SK-N-SH (cell line): Measurements from ENCODE around the gene RHOG. TPM values are rescaled to one million over a fixed set of nuclear protein-coding genes. Genes with fewer than 3 reads are reported as not detected.

ENCODE experiments used
- CTCF ChIA-PET: fragments of 300-600, 350-600 bp; formaldehyde crosslinking; extraction: SDS; loops from one replicate; lab custom pipeline; 2021; lab: Yijun Ruan, JAX
- POLR2A ChIA-PET: fragments of 350-600 bp; sonication (Branson Sonifier 250); formaldehyde crosslinking; extraction: SDS; loops from one replicate; lab custom pipeline; 2020; ENCODE audit warnings: antibody characterized with exemption, inconsistent platforms; lab: Yijun Ruan, JAX
- DNase-seq: peaks from one replicate; pipeline ENCODE4 v3.0.0; 2012
- H2AFZ ChIP-seq: fragments of 200-600 bp; sonication (generic); 2 replicates; pipeline ENCODE4 v1.8.1; 2016; ENCODE audit warnings: antibody characterized with exemption, mild to moderate bottlenecking, low read depth
- H3F3A ChIP-seq: fragments of 200-600 bp; sonication (generic); replicated peaks from 2 replicates; pipeline ENCODE3; 2016; ENCODE audit warnings: antibody characterized with exemption, mild to moderate bottlenecking; ENCODE audit not compliant: insufficient read depth
- H3K27ac ChIP-seq, 2 experiments: fragments of 200-500 bp in 1 of 2; fragments of 200-600 bp in 1 of 2; sonication (Bioruptor generic) in 1 of 2; sonication (generic), shearing (Covaris generic) in 1 of 2; 2 replicates each; pipeline versions ENCODE4 v1.5.1 to v1.6.1; 2014 to 2016; ENCODE audit warnings: low read depth in 2 of 2, inconsistent platforms in 1 of 2, low read length in 1 of 2, mild to moderate bottlenecking in 1 of 2, mixed read lengths in 1 of 2
- H3K27me3 ChIP-seq: fragments of 200-600 bp; sonication (generic), shearing (Covaris generic); 2 replicates; pipeline ENCODE4 v1.6.1; 2016; ENCODE audit warnings: mixed run types; ENCODE audit not compliant: insufficient read depth
- H3K36me3 ChIP-seq, 2 experiments: fragments of 200-500 bp in 1 of 2; fragments of 200-600 bp in 1 of 2; sonication (Bioruptor generic) in 1 of 2; sonication (generic) in 1 of 2; replicated peaks in 1 of 2; 2 replicates each; pipeline versions ENCODE3 to v1.5.1; 2014 to 2016; ENCODE audit warnings: low read length in 1 of 2, mild to moderate bottlenecking in 1 of 2; ENCODE audit not compliant: insufficient read depth in 2 of 2, control insufficient read depth in 1 of 2
- H3K4me1 ChIP-seq, 2 experiments: fragments of 200-500 bp in 1 of 2; fragments of 200-600 bp in 1 of 2; sonication (Bioruptor generic) in 1 of 2; sonication (generic), shearing (Covaris generic) in 1 of 2; 2 replicates each; pipeline versions ENCODE4 v1.5.1 to v1.6.1; 2014 to 2016; ENCODE audit warnings: low read depth in 1 of 2, low read length in 1 of 2, mixed run types in 1 of 2; ENCODE audit not compliant: insufficient read depth in 2 of 2, control insufficient read depth in 1 of 2
- H3K4me2 ChIP-seq: fragments of 200-600 bp; sonication (generic), shearing (Covaris generic); 2 replicates; pipeline ENCODE4 v1.6.1; 2017; ENCODE audit warnings: mixed run types
- H3K4me3 ChIP-seq, 2 experiments: fragments of 200-500 bp in 1 of 2; fragments of 200-600 bp in 1 of 2; sonication (Bioruptor generic) in 1 of 2; sonication (generic), shearing (Covaris generic) in 1 of 2; 2 replicates each; pipeline versions ENCODE4 v1.5.1 to v1.8.1; 2014 to 2016; ENCODE audit warnings: low read depth in 2 of 2, inconsistent platforms in 1 of 2, low read length in 1 of 2, mild to moderate bottlenecking in 1 of 2, mixed read lengths in 1 of 2, moderate library complexity in 1 of 2
- H3K79me2 ChIP-seq: fragments of 200-600 bp; sonication (generic); 2 replicates; pipeline ENCODE4 v1.8.1; 2017; ENCODE audit warnings: mild to moderate bottlenecking; ENCODE audit not compliant: insufficient read depth
- H3K9ac ChIP-seq: fragments of 200-600 bp; sonication (generic); 2 replicates; pipeline ENCODE4 v1.6.1; 2017; ENCODE audit warnings: mixed run types
- H3K9me2 ChIP-seq: fragments of 200-600 bp; sonication (generic); 2 replicates; pipeline ENCODE4 v1.6.1; 2017; ENCODE audit warnings: mixed run types
- H3K9me3 ChIP-seq: fragments of 200-600 bp; sonication (generic); 2 replicates; pipeline ENCODE4 v1.6.1; 2017; ENCODE audit warnings: mixed run types, mild to moderate bottlenecking, moderate library complexity
- H4K20me1 ChIP-seq: fragments of 200-600 bp; sonication (generic); 2 replicates; pipeline ENCODE4 v1.6.1; 2017; ENCODE audit warnings: mild to moderate bottlenecking, mixed run types; ENCODE audit not compliant: insufficient read depth
- CHD2 ChIP-seq: fragments of 150-350 bp; IDR thresholded peaks from 2 replicates; pipeline ENCODE4 v1.6.1; 2018; ENCODE audit warnings: low read length; ENCODE audit not compliant: partially characterized antibody
- CTCF ChIP-seq: fragments of 200-600 bp; sonication (generic); IDR thresholded peaks from 2 replicates; pipeline ENCODE4 v1.6.1; 2017; ENCODE audit warnings: antibody characterized with exemption, mild to moderate bottlenecking, moderate library complexity
- ELF1 ChIP-seq: IDR thresholded peaks from 2 replicates; pipeline ENCODE4 v1.4.0; 2012
- FOSL2 ChIP-seq: IDR thresholded peaks from 2 replicates; pipeline ENCODE4 v1.4.0; 2012; ENCODE audit warnings: low read depth, mild to moderate bottlenecking, moderate library complexity, borderline replicate concordance
- FOXM1 ChIP-seq: IDR thresholded peaks from 2 replicates; pipeline ENCODE4 v1.4.0; 2012; ENCODE audit warnings: low read depth, mild to moderate bottlenecking
- IRF3 ChIP-seq: fragments of 150-350 bp; IDR thresholded peaks from 2 replicates; pipeline ENCODE4 v1.6.1; 2016; ENCODE audit warnings: mild to moderate bottlenecking, low read depth, low read length
- TCF12 ChIP-seq: IDR thresholded peaks from 2 replicates; pipeline ENCODE4 v1.4.0; 2012
- ZBTB33 ChIP-seq: IDR thresholded peaks from 2 replicates; pipeline ENCODE4 v1.4.0; 2012; ENCODE audit warnings: low read depth, borderline replicate concordance
- WGBS: methylation state at CpG from one replicate; pipeline ENCODE4 v1.1.6; 2017; ENCODE audit warnings: low lambda C conversion rate; 5-methylcytosine and 5-hydroxymethylcytosine counted together
- polyA plus RNA-seq, 3 experiments: library from polyadenylated mRNA; depleted of rRNA; stranded (reverse); fragments of >200 nt; gene quantifications; 2 replicates each; pipeline ENCODE4 v1.2.3, GENCODE V29; 2012

RHOG gene
- polyA plus RNA-seq, 1 of the 3 experiments (the other 2 are of a cell fraction) = 73.7 TPM

GRCh38 chr11:3832816-3833215, 7.9 kb downstream of the RHOG start:
- CTCF ChIA-PET = interaction anchor here (0.9 to 4.3 kb wide), 2 partner anchors 22 to 240 kb away, joined by 4 to 17 read pairs; no protein-coding TSS in a partner anchor
- H4K20me1 ChIP-seq = peaks cover 91% of the 10 kb centered on the region
- H3K79me2 ChIP-seq = peaks cover 91% of the 10 kb centered on the region
- H3K9me3 ChIP-seq = no peaks in the 10 kb centered on the region
- H3K9me2 ChIP-seq = no peaks in the 10 kb centered on the region
- no peak overlapping the region for H3K4me3 ChIP-seq
- H3K27ac ChIP-seq = no peak overlapping the region
- WGBS = 100% methylated on average over 2 of the region's 2 CpGs
- peaks cover 0 to 7% of the 10 kb centered on the region in 2 experiments; a peak in 1 of 4 replicates for H3K4me1 ChIP-seq
- peaks cover 6 to 12% of the 10 kb centered on the region in 2 experiments for H3K36me3 ChIP-seq
- peaks cover 7% of the 10 kb centered on the region for H3F3A ChIP-seq
- no peak for DNase-seq
- no peak for TF ChIP-seq ZBTB33
- no peak for TF ChIP-seq FOSL2
- H3K27me3 ChIP-seq = no peaks in the 10 kb centered on the region
- H2AFZ ChIP-seq = no peak overlapping the region
- H3K4me2 ChIP-seq = no peak overlapping the region
- POLR2A ChIA-PET = interaction anchor here (1.9 kb wide), 1 partner anchor 8 kb away, joined by 6 read pairs; the partner anchor contains the start of gene RHOG
- no peak overlapping the region for H3K9ac ChIP-seq

- Histone ChIP-seq H3K4me1 (peaks cover 0 to 3% of the 10 kb centered on the region in 2 experiments; a peak in 1 of 4 replicates), H2AFZ (no peak overlapping the region), H4K20me1 (peaks cover 81% of the 10 kb centered on the region), H3K9me2 (no peaks in the 10 kb centered on the region), H3K36me3 (peaks cover 6 to 22% of the 10 kb centered on the region in 2 experiments), H3K9ac (no peak overlapping the region), H3K4me2 (no peak overlapping the region), H3K4me3 (no peak overlapping the region), H3K9me3 (no peaks in the 10 kb centered on the region), H3F3A (peaks cover 9% of the 10 kb centered on the region), H3K79me2 (peaks cover 80% of the 10 kb centered on the region), H3K27me3 (no peaks in the 10 kb centered on the region), H3K27ac (no peak overlapping the region)
- CTCF ChIA-PET = interaction anchor here (0.9 to 4.3 kb wide), 4 partner anchors 18 to 241 kb away, joined by 3 to 17 read pairs (median 6); partner anchors contain the start of gene STIM1
- POLR2A ChIA-PET = interaction anchor here (1.9 kb wide), 1 partner anchor 9 kb away, joined by 6 read pairs; the partner anchor contains the start of gene RHOG
- TF ChIP-seq FOXM1 = no peak
- no peak for TF ChIP-seq TCF12
- TF ChIP-seq IRF3 = no peak
- TF ChIP-seq ELF1 = no peak
- TF ChIP-seq FOSL2 = no peak
- TF ChIP-seq CTCF = no peak
- TF ChIP-seq CHD2 = no peak
- WGBS = 87% methylated on average over 13 of the region's 13 CpGs
- DNase-seq = no peak
These were observed 9.2 kb downstream of the RHOG start for GRCh38 chr11:3831378-3832239.
